OCI-LY3 (cell line): ENCODE measurements around the gene EFNB2.

Experiments used
- H2AFZ ChIP-seq: fragments of 200-600, 300-600 bp; shearing (Covaris generic); 2 replicates; pipeline ENCODE4 v1.6.0; 2014; ENCODE audit warnings: antibody characterized with exemption, low read depth, low read length
- H3K27ac ChIP-seq: fragments of 200-600, 300-600 bp; sonication (generic); 2 replicates; pipeline ENCODE4 v1.5.1; 2014; ENCODE audit warnings: mild to moderate bottlenecking, low read length, moderate library complexity, mixed read lengths
- H3K27me3 ChIP-seq: fragments of 200-600, 300-600 bp; sonication (generic); 2 replicates; pipeline ENCODE4 v1.6.1; 2014; ENCODE audit warnings: low read depth, low read length, mixed read lengths
- H3K36me3 ChIP-seq: fragments of 200-600, 300-600 bp; sonication (generic); replicated peaks from 2 replicates; pipeline ENCODE3; 2014; ENCODE audit warnings: low read depth, low read length, mixed read lengths
- H3K4me1 ChIP-seq: fragments of 300-600, 200-600 bp; sonication (generic); 2 replicates; pipeline ENCODE4 v1.6.1; 2014; ENCODE audit warnings: low read length, mixed read lengths
- H3K4me2 ChIP-seq: fragments of 200-600, 300-600 bp; sonication (generic); 2 replicates; pipeline ENCODE4 v1.6.1; 2014; ENCODE audit warnings: low read length, mixed read lengths
- H3K4me3 ChIP-seq: fragments of 300-600, 200-600 bp; sonication (generic); 2 replicates; pipeline ENCODE4 v1.5.1; 2014; ENCODE audit warnings: antibody characterized with exemption, mild to moderate bottlenecking, low read length, moderate library complexity
- H3K79me2 ChIP-seq: fragments of 300-600, 200-600 bp; shearing (Covaris generic); 2 replicates; pipeline ENCODE4 v1.6.1; 2014; ENCODE audit warnings: mild to moderate bottlenecking, low read length, mixed read lengths
- H3K9ac ChIP-seq: fragments of 300-600, 200-600 bp; shearing (Covaris generic); 2 replicates; pipeline ENCODE4 v1.6.0; 2014; ENCODE audit warnings: mild to moderate bottlenecking, low read length, moderate library complexity
- H3K9me3 ChIP-seq: fragments of 200-600, 300-600 bp; shearing (Covaris generic); 2 replicates; pipeline ENCODE4 v1.6.1; 2014; ENCODE audit warnings: low read length, mixed read lengths; ENCODE audit not compliant: insufficient read depth
- H4K20me1 ChIP-seq: fragments of 200-600, 300-600 bp; sonication (generic); 2 replicates; pipeline ENCODE4 v1.6.1; 2016; ENCODE audit warnings: low read length, mixed read lengths; ENCODE audit not compliant: insufficient read depth
- EZH2phosphoT487 ChIP-seq: fragments of 200-600 bp; shearing (Covaris generic); IDR thresholded peaks from 2 replicates; pipeline ENCODE4 v1.6.1; 2018; ENCODE audit warnings: antibody characterized with exemption, mixed run types, low read depth
- TF ChIP-seq, protein P1 (sequence below): fragments of 200-600, 300-600 bp; sonication (generic); IDR thresholded peaks from 2 replicates; pipeline ENCODE4 v1.5.1; 2014; ENCODE audit warnings: antibody characterized with exemption, low read length, low read depth

EFNB2 gene

DNA sequence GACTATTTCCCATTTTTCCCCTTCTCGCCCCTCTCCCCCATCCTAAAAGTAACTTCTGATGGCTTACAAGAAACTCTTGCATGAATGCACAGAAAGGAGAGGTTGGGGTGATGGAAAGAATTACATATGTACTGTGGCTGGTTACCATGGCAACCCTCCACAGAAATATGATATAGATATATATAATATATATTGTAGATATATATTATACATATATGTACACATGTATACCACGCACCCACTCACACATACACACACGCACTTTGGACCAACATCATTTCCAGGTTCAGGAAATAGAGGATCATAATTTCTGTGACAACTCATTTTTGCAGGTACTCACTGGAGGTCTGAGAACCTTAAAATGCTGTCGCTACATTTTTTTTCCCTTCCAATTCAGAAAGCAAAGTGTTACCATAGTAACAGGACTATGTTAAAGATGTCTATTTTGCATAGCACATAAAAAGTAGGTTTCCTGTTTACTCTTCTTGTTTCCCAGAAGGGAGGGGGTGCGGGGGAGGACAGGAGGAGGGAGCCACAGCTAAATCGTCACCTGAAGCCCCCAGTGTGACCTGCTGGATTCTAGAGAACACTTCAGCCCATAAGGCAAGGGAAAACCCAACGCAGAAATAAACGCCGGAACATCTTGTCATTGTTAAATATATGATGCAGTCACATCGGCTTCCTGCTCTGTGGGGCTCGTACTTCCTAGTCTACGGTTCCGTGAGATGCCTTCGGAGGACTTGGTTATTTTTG is 44.7 kb downstream of the EFNB2 start:
- Histone ChIP-seq H3K4me3 (no peak overlapping the region), H2AFZ (no peak overlapping the region), H3K27ac (no peak overlapping the region), H3K4me1 (no peaks in the 10 kb centered on the region), H3K27me3 (no peaks in the 10 kb centered on the region), H3K4me2 (no peak overlapping the region), H3K79me2 (no peaks in the 10 kb centered on the region), H3K9ac (no peak overlapping the region), H3K36me3 (no peaks in the 10 kb centered on the region), H3K9me3 (no peaks in the 10 kb centered on the region), H4K20me1 (no peaks in the 10 kb centered on the region)
- TF ChIP-seq, protein P1, sequence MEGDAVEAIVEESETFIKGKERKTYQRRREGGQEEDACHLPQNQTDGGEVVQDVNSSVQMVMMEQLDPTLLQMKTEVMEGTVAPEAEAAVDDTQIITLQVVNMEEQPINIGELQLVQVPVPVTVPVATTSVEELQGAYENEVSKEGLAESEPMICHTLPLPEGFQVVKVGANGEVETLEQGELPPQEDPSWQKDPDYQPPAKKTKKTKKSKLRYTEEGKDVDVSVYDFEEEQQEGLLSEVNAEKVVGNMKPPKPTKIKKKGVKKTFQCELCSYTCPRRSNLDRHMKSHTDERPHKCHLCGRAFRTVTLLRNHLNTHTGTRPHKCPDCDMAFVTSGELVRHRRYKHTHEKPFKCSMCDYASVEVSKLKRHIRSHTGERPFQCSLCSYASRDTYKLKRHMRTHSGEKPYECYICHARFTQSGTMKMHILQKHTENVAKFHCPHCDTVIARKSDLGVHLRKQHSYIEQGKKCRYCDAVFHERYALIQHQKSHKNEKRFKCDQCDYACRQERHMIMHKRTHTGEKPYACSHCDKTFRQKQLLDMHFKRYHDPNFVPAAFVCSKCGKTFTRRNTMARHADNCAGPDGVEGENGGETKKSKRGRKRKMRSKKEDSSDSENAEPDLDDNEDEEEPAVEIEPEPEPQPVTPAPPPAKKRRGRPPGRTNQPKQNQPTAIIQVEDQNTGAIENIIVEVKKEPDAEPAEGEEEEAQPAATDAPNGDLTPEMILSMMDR, result no peak
- TF ChIP-seq EZH2phosphoT487, result no peak

DNA sequence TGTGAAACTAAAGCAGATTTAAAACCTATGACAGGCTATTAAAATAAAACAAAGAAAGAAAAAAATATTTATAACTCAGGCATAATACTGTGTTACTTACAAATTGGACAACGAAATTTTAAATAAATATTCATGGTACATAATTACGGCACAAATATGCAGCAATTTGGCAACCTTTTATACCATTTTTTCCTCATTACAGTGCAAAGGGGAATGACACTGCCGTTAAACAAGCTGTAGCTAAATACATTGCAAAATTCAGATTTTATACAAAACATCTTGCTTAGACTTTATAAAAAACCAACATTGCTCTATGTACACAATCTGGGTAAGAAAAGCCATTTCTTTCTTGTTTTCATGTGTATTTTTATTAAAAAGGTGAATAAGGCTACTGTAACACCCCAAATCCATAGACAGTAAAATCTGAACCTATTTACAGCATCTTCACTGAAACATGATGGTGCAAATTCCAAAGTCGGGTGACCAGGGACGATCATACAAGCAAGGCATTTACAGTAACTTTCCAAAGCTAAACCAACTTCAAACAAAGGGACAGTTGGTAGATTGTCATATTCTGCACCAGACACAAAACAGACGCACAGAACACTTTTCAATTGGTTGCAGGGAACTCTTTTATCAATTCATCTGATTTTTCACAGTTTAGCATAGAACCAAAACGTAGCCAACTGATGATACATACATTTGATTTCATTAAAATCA is 45.5 kb downstream of the EFNB2 start:
- TF ChIP-seq, protein P1, result no peak
- no peak for TF ChIP-seq EZH2phosphoT487
- Histone ChIP-seq H3K4me3 (no peak overlapping the region), H3K79me2 (no peaks in the 10 kb centered on the region), H2AFZ (no peak overlapping the region), H3K36me3 (no peaks in the 10 kb centered on the region), H3K4me1 (no peaks in the 10 kb centered on the region), H3K9me3 (no peaks in the 10 kb centered on the region), H3K27ac (no peak overlapping the region), H3K27me3 (no peaks in the 10 kb centered on the region), H3K4me2 (no peak overlapping the region), H4K20me1 (no peaks in the 10 kb centered on the region), H3K9ac (no peak overlapping the region)

DNA sequence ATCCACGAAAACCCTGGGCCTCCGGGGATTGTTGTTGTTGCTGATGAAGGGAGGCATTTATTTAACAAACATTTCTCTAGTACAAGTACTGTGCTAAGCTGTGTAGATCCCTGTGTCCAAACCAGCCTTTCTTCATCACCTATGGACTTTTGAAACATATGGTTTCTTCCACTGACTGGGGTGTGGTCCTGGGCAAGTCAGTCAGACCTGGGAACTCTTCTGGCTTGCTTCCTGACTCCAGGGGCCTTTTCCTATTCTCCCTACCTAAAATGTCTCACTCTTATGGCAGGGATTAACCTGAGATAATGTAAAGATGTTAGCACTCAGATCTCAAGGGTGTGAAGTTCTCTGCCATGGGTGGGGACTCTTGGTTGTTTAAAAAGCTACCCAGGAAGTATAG is 46.8 kb downstream of the EFNB2 start:
- Histone ChIP-seq H3K4me1 (no peaks in the 10 kb centered on the region), H4K20me1 (no peaks in the 10 kb centered on the region), H3K4me2 (no peak overlapping the region), H3K9me3 (no peaks in the 10 kb centered on the region), H3K9ac (no peak overlapping the region), H2AFZ (no peak overlapping the region), H3K79me2 (no peaks in the 10 kb centered on the region), H3K4me3 (no peak overlapping the region), H3K27me3 (no peaks in the 10 kb centered on the region), H3K27ac (no peak overlapping the region), H3K36me3 (no peaks in the 10 kb centered on the region)
- TF ChIP-seq, protein P1, result no peak
- no peak for TF ChIP-seq EZH2phosphoT487

DNA sequence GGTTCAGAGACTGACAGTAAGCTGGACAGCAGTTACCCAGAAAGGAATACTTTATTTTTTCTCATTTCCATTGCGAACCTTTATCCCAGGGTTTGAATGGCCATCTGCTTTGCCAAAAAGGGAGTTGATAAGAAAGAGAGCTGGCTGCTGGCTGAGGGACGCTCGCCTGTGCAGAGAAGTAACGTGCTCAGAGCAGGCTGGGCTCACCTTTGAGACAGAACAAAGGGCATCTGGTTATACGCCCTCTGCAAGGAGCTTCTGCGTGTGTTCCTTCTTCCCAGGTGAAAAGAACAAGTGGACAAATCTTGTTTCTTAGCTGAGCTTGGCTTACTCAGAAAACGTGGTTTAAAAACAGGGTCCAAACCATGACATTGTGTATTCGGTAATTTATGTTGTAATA is 47.4 kb downstream of the EFNB2 start:
- H3K9me3 ChIP-seq, result no peaks in the 10 kb centered on the region
- H3K27ac ChIP-seq, result no peak overlapping the region
- H3K4me1 ChIP-seq, result no peaks in the 10 kb centered on the region
- no peaks in the 10 kb centered on the region for H3K79me2 ChIP-seq
- no peak overlapping the region for H2AFZ ChIP-seq
- no peak for TF ChIP-seq EZH2phosphoT487
- TF ChIP-seq, protein P1, result no peak
- H3K27me3 ChIP-seq, result no peaks in the 10 kb centered on the region
- no peak overlapping the region for H3K4me2 ChIP-seq
- H3K4me3 ChIP-seq, result no peak overlapping the region
- H3K36me3 ChIP-seq, result no peaks in the 10 kb centered on the region
- H3K9ac ChIP-seq, result no peak overlapping the region
- H4K20me1 ChIP-seq, result no peaks in the 10 kb centered on the region
